K562 (cell line): ENCODE results near the gene COPS4. TPM values are rescaled to one million over a fixed set of nuclear protein-coding genes. Genes with fewer than 3 reads are reported as not detected.

Source experiments
- C11orf30 ChIP-seq: fragments of 450-650 bp; IDR thresholded peaks from 2 replicates; pipeline ENCODE4 v1.6.1; 2016; ENCODE audit warnings: low read depth, mild to moderate bottlenecking
- DMBX1 ChIP-seq: fragments of 250-450 bp; sonication (Bioruptor Pico); IDR thresholded peaks from 2 replicates; pipeline ENCODE4 v1.8.0; 2022; ENCODE audit warnings: inconsistent platforms, mild to moderate bottlenecking, moderate library complexity, borderline replicate concordance
- HLTF ChIP-seq: fragments of 450-650 bp; IDR thresholded peaks from 2 replicates; pipeline ENCODE4 v1.6.1; 2016
- KLF6 ChIP-seq: fragments of 250-450 bp; sonication (Bioruptor Pico); IDR thresholded peaks from 2 replicates; pipeline ENCODE4 v1.4.0; 2020; ENCODE audit warnings: mild to moderate bottlenecking, moderate library complexity, borderline replicate concordance
- MBD2 ChIP-seq: sonication (generic); IDR thresholded peaks from 2 replicates; pipeline ENCODE4 v1.6.1; 2016; ENCODE audit warnings: low read depth, borderline replicate concordance
- PCBP1 ChIP-seq: fragments of 200-400 bp; formaldehyde crosslinking; IDR thresholded peaks from 2 replicates; pipeline ENCODE4 v1.6.1; 2018; ENCODE audit warnings: mild to moderate bottlenecking, low read depth, low read length; ENCODE audit not compliant: poor library complexity, severe bottlenecking
- RBM17 ChIP-seq: fragments of 200-400 bp; formaldehyde crosslinking; IDR thresholded peaks from 2 replicates; pipeline ENCODE4 v1.6.1; 2017; ENCODE audit warnings: low read depth, mild to moderate bottlenecking, low read length, borderline replicate concordance
- RBM22 ChIP-seq: fragments of 200-400 bp; formaldehyde crosslinking; IDR thresholded peaks from 2 replicates; pipeline ENCODE4 v1.6.1; 2018; ENCODE audit warnings: low read length, low read depth; ENCODE audit not compliant: poor library complexity, severe bottlenecking
- SP1 ChIP-seq: sonication (generic); formaldehyde crosslinking; IDR thresholded peaks from 2 replicates; pipeline ENCODE4 v1.8.1; 2022; ENCODE audit warnings: mild to moderate bottlenecking, missing genetic modification reagents
- TRIM28 ChIP-seq: fragments of 450-650 bp; IDR thresholded peaks from 2 replicates; pipeline ENCODE4 v1.6.1; 2017
- ZNF263 ChIP-seq: sonication (generic); formaldehyde crosslinking; IDR thresholded peaks from 2 replicates; pipeline ENCODE4 v1.8.0; 2022; ENCODE audit warnings: mild to moderate bottlenecking, missing genetic modification reagents, borderline replicate concordance
- ZNF77 ChIP-seq: fragments of 250-450 bp; sonication (Bioruptor Pico); IDR thresholded peaks from 2 replicates; pipeline ENCODE4 v1.5.0; 2020
- polyA plus RNA-seq, 8 experiments: library from polyadenylated mRNA; depleted of rRNA in 4 of 8; stranded (reverse) in 5 of 8; unstranded in 3 of 8; fragments of >200 nt; fragmentation: Nextera tagmentation in 2 of 8; fragmentation: Illumina TruSeq in 1 of 8; extraction: Ambion mirVana in 2 of 8; extraction: Trizol in 1 of 8; gene quantifications; 2 replicates each; pipeline versions ENCODE4 v1.2.1 to v1.2.3, GENCODE V29; 2011 to 2014; ENCODE audit warnings: inconsistent platforms in 1 of 8, missing spikeins in 1 of 8
- total RNA-seq, 7 experiments: library from RNA; depleted of rRNA in 6 of 7; stranded (reverse); fragments of >200 nt in 6 of 7; fragmentation: Illumina TruSeq in 2 of 7; extraction: Trizol in 2 of 7; gene quantifications; 2 replicates each; pipeline versions ENCODE4 v1.2.1 to v1.2.3, GENCODE V29; 2011 to 2021; ENCODE audit warnings: low replicate concordance in 1 of 7
- TF ChIP-seq, protein P1 (sequence below): fragments of 200-800 bp; sonication (Bioruptor generic); IDR thresholded peaks from 2 replicates; pipeline ENCODE4 v1.6.1; 2016; ENCODE audit warnings: missing genetic modification characterization, missing compliant biosample characterization
- TF ChIP-seq, protein P2 (sequence below): sonication (generic); IDR thresholded peaks from 2 replicates; pipeline ENCODE4 v1.6.1; 2016
- TF ChIP-seq, protein P3 (sequence below): sonication (generic); formaldehyde crosslinking; IDR thresholded peaks from 2 replicates; pipeline ENCODE4 v1.8.0; 2022; ENCODE audit warnings: mild to moderate bottlenecking, missing genetic modification reagents
- TF ChIP-seq, protein P4 (sequence below): sonication (generic); formaldehyde crosslinking; IDR thresholded peaks from 2 replicates; pipeline ENCODE4 v1.9.0; 2022; ENCODE audit warnings: mild to moderate bottlenecking, missing genetic modification reagents

The COPS4 gene
- total and polyA plus RNA-seq, 9 of the 15 experiments (the other 6 are each of a cell fraction or from before 2014, with no cell fraction given) = 44.7 to 180 (median 70.9) TPM

DNA sequence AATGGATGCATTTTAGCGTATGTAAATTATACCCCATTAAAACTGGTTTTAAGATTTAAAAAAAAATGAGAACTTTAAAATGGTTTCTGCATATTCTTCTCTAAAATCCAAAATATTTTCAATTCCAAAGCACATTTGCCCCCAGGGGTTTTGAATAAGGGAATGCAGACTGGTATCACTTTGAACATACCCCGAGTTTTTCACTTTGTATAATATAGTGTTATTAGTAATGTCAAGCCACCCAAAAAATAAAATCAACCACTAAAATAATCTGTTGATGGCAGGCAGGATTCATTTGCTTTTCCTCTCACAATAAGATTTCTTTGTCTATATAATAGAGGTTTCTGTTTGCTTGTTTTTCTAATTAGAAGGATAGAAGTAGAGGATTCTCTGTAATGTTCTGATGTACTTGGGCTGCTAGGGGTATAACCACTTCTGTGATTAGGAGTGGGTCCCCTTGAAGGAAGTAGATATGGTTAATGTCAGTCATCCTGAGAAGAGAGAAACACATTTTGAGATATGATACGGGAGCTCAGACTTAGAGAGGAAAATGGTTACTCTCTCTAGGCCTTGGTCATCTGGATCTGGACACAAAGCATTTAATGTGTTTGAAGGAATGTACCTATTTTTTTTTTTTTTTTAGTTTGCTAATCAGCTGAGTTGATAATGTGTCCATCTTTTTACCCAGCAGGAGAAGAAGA lies 15.0 kb upstream of the COPS4 start (continued):
- TF ChIP-seq, protein P1, sequence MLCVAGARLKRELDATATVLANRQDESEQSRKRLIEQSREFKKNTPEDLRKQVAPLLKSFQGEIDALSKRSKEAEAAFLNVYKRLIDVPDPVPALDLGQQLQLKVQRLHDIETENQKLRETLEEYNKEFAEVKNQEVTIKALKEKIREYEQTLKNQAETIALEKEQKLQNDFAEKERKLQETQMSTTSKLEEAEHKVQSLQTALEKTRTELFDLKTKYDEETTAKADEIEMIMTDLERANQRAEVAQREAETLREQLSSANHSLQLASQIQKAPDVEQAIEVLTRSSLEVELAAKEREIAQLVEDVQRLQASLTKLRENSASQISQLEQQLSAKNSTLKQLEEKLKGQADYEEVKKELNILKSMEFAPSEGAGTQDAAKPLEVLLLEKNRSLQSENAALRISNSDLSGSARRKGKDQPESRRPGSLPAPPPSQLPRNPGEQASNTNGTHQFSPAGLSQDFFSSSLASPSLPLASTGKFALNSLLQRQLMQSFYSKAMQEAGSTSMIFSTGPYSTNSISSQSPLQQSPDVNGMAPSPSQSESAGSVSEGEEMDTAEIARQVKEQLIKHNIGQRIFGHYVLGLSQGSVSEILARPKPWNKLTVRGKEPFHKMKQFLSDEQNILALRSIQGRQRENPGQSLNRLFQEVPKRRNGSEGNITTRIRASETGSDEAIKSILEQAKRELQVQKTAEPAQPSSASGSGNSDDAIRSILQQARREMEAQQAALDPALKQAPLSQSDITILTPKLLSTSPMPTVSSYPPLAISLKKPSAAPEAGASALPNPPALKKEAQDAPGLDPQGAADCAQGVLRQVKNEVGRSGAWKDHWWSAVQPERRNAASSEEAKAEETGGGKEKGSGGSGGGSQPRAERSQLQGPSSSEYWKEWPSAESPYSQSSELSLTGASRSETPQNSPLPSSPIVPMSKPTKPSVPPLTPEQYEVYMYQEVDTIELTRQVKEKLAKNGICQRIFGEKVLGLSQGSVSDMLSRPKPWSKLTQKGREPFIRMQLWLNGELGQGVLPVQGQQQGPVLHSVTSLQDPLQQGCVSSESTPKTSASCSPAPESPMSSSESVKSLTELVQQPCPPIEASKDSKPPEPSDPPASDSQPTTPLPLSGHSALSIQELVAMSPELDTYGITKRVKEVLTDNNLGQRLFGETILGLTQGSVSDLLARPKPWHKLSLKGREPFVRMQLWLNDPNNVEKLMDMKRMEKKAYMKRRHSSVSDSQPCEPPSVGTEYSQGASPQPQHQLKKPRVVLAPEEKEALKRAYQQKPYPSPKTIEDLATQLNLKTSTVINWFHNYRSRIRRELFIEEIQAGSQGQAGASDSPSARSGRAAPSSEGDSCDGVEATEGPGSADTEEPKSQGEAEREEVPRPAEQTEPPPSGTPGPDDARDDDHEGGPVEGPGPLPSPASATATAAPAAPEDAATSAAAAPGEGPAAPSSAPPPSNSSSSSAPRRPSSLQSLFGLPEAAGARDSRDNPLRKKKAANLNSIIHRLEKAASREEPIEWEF (CRISPR knock-in tag) = no peak
- TF ChIP-seq TRIM28 (no peak), RBM22 (no peak), RBM17 (no peak), ZNF263 (CRISPR knock-in tag) (no peak), C11orf30 (no peak), HLTF (no peak), ZNF77 (no peak), SP1 (no peak), PCBP1 (no peak), KLF6 (CRISPR knock-in tag) (no peak), MBD2 (no peak), DMBX1 (CRISPR knock-in tag) (no peak)
- TF ChIP-seq, protein P2, sequence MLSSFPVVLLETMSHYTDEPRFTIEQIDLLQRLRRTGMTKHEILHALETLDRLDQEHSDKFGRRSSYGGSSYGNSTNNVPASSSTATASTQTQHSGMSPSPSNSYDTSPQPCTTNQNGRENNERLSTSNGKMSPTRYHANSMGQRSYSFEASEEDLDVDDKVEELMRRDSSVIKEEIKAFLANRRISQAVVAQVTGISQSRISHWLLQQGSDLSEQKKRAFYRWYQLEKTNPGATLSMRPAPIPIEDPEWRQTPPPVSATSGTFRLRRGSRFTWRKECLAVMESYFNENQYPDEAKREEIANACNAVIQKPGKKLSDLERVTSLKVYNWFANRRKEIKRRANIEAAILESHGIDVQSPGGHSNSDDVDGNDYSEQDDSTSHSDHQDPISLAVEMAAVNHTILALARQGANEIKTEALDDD = peak; percentile 93
- TF ChIP-seq, protein P3, sequence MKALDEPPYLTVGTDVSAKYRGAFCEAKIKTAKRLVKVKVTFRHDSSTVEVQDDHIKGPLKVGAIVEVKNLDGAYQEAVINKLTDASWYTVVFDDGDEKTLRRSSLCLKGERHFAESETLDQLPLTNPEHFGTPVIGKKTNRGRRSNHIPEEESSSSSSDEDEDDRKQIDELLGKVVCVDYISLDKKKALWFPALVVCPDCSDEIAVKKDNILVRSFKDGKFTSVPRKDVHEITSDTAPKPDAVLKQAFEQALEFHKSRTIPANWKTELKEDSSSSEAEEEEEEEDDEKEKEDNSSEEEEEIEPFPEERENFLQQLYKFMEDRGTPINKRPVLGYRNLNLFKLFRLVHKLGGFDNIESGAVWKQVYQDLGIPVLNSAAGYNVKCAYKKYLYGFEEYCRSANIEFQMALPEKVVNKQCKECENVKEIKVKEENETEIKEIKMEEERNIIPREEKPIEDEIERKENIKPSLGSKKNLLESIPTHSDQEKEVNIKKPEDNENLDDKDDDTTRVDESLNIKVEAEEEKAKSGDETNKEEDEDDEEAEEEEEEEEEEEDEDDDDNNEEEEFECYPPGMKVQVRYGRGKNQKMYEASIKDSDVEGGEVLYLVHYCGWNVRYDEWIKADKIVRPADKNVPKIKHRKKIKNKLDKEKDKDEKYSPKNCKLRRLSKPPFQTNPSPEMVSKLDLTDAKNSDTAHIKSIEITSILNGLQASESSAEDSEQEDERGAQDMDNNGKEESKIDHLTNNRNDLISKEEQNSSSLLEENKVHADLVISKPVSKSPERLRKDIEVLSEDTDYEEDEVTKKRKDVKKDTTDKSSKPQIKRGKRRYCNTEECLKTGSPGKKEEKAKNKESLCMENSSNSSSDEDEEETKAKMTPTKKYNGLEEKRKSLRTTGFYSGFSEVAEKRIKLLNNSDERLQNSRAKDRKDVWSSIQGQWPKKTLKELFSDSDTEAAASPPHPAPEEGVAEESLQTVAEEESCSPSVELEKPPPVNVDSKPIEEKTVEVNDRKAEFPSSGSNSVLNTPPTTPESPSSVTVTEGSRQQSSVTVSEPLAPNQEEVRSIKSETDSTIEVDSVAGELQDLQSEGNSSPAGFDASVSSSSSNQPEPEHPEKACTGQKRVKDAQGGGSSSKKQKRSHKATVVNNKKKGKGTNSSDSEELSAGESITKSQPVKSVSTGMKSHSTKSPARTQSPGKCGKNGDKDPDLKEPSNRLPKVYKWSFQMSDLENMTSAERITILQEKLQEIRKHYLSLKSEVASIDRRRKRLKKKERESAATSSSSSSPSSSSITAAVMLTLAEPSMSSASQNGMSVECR (CRISPR knock-in tag) = no peak
- TF ChIP-seq, protein P4, sequence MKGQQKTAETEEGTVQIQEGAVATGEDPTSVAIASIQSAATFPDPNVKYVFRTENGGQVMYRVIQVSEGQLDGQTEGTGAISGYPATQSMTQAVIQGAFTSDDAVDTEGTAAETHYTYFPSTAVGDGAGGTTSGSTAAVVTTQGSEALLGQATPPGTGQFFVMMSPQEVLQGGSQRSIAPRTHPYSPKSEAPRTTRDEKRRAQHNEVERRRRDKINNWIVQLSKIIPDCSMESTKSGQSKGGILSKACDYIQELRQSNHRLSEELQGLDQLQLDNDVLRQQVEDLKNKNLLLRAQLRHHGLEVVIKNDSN (CRISPR knock-in tag) = no peak
